GM19239 (cell line): Measurements from ENCODE around the gene IL10RA.
A peak's percentile ranks its signal among the peaks of the same experiment; 100 is the strongest.
"Not testable (repeated sequence)": the region's sequence is repeated elsewhere in the genome, so short reads cannot be mapped to it uniquely, and the experiment has no call there.

Experiments used
- DNase-seq: peaks from one replicate; pipeline ENCODE4 v3.0.0; 2011; ENCODE audit warnings: low spot score; ENCODE audit not compliant: insufficient read length
- FAIRE-seq: peaks from 2 replicates; lab custom pipeline; 2011; peaks lifted over from hg19 to GRCh38; lab: Jason Lieb, UNC

Gene IL10RA

DNA sequence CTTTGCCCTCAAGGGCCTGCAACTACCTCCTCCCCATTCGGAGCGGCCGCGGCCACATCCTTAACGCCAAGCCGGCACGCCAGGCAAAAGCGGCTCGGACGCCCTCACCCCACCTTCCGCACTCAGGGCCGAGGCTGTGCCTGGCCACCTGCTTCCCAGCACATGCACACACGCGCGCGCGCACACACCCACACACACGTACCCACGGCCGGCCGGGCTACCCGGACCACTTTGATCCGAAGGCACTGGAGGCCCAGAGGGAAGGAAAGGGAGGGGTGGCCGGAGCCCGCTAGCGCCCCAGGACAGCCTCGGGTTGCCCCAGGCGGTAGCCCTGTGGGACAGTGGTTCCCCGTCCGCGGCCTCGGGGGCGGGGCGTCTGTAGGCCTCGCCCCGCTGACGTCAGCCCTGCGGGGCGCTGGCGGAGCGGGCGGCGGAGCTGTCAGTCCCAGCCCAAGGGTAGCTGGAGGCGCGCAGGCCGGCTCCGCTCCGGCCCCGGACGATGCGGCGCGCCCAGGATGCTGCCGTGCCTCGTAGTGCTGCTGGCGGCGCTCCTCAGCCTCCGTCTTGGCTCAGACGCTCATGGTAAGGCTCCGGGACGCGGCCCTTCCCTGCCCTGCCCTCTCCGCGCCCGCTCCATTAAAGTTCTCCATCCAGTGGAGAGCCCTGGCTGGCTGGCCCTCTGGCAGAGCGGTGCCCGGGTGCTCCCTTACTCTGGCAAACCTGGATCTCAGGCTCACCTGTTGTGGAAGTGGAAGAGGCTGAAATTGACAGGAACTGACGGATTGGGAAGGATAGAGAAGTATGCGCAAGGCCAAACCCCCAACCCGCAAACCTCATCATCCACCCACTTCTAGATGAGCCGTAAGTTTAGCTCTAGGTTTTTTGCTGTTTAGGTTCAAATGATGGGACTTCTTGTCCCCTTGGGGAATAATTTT, at the start of gene IL10RA:
TSS of gene IL10RA (plus strand) at position 442 of the 935 bp plus-strand sequence. CDS start at position 516, 74 bp downstream.
- DNase-seq (peak; percentile 91), FAIRE-seq (peak; percentile 79)

DNA sequence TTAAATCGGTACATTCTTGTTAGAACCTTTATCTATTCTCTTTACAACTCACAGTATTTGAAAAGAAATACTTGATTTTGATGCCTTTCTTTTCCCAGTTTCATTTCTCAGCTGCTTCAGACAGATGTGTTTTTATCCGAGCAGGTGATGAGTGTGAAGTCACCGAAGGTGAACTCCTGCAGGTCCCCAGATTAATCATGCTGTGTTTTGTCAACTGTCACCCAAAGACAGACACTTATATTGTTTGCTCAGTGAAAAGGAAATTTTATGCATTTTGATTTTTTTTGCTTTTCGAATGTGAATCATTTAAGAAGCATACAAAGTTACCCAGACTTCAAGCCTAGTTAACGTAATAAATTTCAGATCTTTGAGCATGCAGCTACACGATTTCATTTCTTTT, 49.2 kb upstream of the IL10RA start:
- FAIRE-seq (no peak), DNase-seq (no peak)

DNA sequence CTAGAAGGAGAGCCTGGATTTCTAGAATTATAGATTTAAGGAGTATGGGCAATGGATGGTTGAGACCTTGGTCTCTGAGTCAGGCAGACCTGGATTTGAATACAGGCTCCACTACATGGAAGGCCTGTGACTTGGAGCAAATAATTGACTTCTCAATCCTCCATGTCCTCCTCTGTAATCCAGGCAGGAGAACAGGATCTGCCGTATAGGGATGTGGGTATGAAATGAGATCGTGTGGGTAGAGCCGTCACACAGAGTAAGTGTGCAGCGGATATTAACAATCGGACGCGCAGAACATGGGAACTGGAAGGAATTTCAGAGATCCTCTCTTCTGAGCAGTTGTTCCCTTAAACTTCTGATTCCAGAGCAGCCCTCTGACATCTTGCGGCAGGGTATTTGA, 45.5 kb upstream of the IL10RA start:
- DNase-seq (no peak), FAIRE-seq (no peak)

DNA sequence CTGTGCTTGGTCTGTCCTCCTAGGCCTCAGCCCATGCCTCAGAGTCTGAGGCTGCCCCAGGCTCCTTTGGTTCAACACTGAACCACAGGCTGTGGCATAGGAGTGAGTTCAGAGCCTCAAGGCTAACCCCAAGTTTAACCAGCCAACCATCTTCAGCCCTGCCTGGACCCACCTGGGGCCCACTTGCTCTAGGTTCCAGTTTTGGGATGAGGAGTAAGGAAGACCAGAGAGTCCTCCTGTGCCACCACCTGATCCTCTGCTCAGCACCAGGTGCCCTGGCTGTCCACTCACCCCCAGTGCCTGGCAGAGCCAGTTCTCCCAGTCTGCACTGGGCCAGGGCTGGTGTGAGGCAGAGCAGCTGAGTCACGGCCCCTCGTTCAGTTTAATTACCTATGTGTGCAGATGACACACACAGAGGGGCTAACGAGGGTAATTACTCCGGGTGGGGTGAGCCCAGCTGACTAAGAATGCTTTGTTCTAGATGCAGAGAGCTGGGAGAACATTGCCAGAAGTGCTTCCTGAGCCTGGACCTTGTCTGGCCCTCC, 45.0 kb upstream of the IL10RA start:
- no peak for FAIRE-seq

DNA sequence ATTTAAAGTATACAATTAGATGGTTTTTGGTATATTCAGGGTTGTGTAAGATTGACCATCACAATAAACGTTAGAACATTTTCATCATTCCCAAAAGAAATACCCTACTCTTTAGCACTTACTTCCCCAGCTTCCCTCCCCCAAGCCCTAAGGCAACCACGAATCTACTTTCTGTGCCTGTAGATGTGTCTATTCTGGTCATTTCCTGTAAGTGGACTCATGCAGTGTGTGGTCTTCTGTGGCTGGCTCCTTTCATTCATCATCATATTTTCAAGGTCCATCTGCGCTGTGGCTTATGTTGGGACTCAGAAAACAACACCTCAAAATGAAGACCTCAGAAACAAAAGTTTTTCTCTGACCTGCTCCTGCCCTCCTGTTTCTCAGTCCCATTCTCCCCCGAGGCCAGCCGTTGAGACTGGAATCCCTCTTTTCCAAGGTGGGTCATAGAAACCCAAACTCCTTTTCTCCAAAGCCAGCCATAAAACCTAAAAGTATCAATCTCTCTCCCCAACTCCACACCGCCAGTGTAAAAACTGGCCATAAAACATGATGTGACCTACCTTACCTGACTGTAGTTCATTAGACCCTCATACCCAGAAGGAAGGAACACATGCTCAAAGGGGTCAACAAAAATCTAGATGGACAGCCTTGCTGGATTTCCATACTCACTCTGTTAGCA, 44.1 kb upstream of the IL10RA start:
- DNase-seq (no peak), FAIRE-seq (no peak)

More for the DNA sequence above, 45.0 kb upstream of the IL10RA start:
- DNase-seq = no peak

DNA sequence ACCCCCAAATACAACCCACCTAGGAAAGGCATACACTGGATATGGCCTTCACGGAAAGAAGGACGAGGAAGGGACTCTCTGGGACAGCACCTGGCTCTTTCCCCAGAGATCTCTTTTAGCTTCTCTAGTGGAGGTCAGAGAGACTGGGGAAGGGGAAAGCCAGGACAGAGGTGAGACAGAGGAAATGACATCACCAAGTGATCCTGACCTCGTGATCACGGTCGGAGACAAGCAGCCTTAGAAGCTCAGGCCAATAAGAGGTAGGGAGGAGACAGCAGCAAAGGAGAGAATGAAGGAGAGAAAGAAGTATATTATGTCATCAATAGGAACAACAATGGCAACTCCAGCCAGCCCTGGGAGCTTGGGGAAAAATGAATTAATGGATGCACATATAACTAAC, 41.6 kb upstream of the IL10RA start:
- peak; percentile 59 for FAIRE-seq

DNA sequence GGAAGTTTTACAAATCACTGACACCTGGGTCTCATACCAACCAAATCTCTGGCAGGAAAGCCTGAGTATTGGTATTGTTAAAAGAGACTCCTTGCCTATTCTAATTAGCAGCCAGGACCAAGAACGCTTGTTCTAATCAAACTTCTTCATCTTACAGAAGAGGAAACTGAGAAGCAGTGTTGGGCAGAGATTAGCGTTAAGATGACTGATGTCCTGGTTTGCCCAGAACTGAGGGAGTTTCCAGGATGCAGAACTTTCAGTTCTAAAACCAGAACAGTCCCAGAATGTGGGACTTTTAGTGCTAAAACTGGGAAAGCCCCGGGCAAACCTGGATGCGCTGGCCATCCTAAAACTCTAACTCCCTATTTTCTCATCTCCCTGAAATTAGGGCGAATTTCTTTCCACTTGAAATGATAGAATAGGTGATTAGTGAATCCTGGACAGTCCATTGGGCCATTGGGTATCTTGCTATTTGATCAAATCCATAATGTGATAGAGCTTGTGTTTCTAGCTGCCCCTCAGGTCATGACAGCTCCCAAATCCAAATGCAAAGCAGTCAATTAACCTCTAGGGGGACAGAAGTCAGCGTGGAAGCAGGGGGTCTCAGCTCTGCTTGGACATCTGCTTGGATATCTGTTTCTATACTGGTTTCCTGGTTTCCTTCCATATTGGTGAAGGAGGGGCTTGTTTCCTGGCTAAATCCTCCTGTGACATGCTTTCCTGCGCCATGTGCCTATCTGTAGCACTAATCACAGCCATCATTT, 41.0 kb upstream of the IL10RA start:
- DNase-seq = no peak
- no peak for FAIRE-seq

More for the DNA sequence above, 41.6 kb upstream of the IL10RA start:
- no peak for DNase-seq

DNA sequence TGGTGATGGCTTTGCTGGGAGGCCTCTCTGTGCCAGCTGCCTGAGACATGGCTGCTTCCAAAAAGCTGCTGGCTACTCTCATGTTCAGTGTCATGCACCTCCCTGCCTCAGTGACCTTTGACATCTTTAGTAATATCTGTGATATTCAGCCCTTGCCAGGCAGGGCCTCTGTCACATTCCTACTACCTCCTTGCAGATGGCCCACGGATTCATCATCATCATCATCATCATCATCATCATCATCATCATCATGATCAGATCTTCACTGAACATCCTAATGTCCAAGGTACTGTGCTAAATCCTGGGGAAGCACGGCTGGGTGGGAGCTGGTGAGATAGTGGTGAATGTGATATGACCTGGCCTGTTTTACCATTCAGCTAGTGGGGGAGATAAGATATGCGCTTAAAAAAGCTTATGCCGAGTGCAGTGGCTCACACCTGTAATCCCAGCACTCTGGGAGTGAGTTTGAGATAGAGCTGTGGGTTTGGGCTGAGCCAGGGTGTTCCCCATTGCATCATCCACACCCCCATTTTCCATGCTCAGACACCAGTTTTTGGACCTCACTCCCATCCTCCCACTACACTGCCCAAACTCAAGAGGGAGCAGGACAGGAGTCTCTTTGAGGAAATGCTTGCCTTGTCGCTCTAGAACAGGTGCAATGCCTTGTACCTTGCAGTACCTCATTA, 39.9 kb upstream of the IL10RA start:
- DNase-seq (no peak), FAIRE-seq (no peak)

DNA sequence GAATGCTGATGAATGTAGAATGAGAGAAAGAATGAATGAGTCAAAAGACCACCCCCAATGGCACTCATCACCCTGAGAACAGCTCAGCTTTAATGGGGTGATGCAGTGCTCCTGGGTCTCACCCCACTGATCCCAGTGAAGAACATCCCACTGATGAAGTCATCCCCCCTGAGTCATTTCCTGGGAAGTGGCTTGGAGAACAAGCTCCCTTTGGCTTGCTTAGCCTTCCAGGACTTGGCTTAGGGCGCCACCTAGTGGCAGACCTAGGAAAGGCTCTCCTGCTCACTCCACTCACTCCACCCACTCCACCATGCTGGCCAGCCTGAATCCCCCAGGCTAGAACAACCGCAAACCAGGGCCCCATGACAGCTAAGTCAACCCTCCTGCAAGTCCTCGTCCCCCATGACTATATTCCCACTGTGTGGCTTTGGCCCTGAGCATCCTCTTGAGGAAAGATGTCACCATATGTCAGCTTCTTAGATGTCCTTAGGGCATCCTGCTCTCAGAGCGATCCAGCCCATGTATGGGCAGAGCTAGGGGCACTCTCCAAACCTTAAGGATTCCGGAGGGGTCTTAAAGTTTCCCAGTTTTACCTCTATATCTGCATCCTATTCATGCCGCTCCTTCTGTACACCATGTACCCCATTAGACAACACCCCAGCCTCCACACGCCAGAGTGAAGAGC, 39.2 kb upstream of the IL10RA start:
- no peak for DNase-seq
- FAIRE-seq = peak; percentile 64

DNA sequence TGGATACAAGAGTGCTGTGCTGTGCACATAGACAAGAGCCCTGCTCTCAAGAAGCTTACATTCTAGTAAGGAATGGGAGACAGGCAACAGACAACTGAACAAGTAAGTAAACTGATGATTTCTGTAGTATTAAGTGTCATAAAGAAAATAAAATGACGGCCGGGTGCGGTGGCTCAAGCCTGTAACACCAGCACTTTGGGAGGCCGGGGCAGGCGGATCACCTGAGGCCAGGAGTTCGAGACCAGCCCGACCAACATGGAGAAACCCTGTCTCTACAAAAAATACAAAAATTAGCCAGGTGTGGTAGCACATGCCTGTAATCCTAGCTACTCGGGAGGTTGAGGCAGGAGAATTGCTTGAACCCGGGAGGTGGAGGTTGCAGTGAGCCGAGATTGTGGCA, 38.4 kb upstream of the IL10RA start:
- not testable (repeated sequence) for FAIRE-seq, DNase-seq

DNA sequence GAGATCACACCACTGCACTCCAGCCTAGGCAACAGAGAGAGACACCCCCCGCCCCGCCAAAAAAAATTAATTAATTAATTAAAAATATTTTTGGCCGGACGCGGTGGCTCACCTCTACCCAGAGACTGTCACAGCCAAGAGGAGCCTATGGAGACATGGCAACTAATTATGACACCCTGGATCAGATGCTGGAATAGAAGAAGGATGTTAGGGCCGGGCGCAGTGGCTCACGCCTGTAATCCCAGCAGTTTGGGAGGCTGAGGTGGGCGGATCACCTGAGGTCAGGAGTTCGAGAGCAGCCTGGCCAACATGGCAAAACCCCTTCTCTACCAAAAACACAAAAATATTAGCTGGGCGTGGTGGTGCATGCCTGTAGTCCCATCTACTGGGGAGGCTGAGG, 37.7 kb upstream of the IL10RA start:
- DNase-seq, FAIRE-seq: not testable (repeated sequence)

DNA sequence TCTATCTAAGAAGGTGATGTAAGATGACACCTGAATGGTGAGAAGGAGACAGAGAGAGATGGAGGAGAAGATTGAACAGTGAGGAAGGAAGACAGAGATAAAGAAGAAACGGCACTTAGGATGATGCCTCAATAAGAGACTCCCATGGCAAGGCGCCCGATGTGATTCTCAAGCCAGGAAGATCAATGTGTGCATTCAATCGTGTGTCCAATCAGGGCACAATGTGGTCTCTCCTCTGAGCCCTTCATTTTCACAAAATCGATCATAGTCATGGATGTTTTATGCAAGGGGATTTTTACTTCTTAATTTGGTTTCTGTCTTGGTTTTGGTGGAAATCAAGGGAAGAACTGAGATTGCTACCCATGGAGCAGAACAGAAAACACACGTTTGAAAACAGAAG, 37.1 kb upstream of the IL10RA start:
- no peak for DNase-seq
- no peak for FAIRE-seq

DNA sequence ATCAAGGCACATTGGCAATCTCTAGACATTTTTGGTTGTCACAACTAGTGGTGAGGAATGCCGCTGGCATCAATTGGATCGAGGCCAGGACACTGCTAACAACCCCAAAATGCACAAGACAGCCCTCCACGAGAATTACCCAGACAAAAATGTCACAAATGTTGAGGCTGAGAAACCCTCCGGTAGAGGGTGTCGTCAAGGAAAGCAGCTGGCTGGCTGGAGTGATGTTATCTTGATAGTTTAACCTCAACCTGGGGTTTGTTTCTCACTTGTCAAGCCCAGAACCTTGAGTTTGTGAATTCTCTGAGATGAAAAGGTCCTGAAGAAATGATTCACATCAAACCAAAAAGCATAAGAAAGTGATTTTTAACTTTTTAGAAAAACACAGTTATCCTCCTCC, 35.9 kb upstream of the IL10RA start:
- FAIRE-seq (peak; percentile 81), DNase-seq (no peak)

DNA sequence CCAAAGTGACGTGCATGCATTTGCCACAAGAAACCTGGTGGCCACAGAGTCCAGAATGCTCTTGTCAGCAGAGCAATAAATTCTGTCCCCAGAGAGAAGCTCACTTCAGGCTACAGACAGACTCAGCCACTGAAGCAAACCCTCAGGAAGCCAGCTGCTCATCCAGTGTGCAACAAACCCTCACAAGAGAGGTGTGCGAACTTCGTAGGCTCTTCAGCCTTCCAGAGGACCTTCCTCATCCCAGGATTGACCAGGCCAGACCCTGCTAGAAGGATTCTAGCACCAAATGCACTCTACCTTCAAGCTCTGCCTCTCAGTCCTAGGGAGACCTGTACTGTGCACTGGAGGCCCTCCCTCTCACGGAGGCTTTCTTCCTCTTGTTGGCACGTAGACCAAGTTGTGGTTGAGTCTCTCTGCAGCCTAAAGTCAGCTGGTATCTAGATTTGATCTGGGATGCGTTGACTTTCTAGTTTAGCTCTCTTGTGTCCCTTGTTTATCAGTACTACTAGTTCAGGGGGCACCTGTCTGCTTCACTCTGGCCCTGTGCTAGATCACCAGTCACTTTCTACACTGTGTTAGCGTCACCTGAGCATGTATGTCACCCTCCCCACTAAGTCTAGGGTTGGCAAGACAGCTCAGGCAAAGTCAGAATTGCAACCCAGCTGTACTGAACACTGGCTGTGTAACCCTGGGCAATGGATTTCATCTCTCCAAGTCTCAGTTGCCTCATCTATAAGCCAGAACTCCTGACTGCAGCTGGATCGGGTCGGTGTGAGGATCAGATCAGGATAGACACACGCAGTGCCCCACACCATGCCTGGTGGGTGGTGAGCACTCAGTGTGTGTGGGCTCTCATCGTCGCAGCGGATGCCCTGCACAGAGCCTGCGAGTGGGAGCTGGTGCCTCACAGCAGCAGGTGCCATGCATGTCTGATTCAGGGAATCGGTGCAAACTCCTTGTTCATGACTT, 34.9 kb upstream of the IL10RA start:
- no peak for DNase-seq

DNA sequence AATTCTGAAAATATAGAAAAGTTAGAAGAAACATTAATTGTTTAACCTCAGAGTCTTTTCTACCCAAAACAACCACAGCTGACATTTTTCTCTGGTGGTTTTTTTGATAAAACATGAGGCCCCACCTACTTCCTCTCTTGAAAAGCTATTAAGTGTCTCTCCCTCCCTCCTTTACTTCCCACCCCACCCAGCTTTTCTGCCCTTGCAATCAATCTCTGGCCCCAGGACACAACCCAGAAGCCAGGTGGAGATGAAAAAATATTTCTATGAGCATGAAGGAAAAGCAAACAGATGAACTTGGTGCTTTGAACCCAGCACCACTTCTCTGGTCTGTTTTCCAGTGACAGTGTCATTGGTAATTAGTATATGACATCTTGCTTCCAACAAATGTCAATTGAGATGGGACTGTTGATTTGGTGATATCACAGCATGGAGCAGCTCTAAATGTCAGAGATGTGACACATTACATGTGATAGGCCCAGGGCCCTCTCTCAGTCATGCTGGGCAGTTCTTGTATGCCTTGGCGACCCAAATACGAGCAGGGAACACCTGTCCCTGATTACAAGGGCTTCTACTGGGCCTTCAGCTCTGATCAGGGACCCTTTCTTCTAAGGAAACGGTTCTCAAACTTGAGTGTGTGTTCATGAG, 33.0 kb upstream of the IL10RA start:
- FAIRE-seq = no peak
- no peak for DNase-seq

More for the DNA sequence above, 34.9 kb upstream of the IL10RA start:
- peak; percentile 56 for FAIRE-seq

DNA sequence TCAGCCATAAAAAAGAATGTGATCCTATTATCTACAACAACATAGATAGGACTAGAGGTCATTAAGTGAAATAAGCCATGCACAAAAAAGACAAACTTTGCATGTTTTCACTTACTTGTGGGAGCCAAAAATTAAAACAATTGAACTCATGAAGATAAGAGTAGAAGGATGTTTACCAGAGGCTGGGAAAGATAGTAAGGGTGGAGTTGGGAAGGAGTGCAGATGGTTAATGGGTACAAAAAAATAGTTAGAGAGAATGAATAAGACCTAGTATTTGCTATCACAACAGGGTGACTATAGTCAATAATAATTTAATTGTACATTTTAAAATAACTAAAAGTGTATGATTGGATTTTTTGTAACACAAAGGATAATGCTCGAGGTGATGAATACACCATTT, 27.2 kb upstream of the IL10RA start:
- FAIRE-seq (no peak), DNase-seq (no peak)

DNA sequence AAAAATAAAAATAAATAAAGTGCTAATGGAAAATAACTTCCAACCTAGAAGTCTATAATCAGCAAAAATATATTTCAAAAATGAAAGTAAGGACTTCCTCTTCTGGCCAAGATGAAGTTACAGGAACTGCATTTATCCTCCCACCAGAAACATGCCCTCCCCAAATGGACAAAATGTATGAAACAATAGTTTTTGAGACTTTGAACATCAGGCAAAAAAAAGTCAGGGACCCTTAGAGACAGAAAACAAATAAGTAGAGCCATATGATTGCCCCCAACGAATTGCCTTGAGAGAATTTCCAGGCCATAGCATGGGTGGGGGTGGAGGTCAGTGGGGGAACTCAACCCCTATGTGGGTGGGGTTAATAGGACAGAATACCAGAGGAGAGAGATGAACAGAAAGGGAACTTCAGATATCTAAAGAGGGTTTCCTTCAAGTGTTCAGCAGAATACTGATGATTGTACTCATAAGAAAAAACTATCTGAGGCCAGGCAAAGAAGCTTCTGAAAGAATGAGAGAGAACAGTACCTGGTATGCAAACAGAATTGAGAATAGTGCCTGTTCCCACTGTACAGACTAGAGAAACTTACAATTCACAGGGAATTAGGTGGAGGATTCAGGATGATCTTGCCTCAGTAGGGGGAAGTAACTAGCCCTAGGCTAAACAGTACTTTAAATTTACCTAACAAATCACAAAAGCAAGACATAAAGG, 26.6 kb upstream of the IL10RA start:
- peak; percentile 86 for FAIRE-seq

More for the DNA sequence above, 26.6 kb upstream of the IL10RA start:
- DNase-seq = no peak
